ENCODE data around the gene MOB3B.
"Not testable (repeated sequence)": the region's sequence is repeated elsewhere in the genome, so short reads cannot be mapped to it uniquely, and the experiment has no call there.

The MOB3B gene

DNA sequence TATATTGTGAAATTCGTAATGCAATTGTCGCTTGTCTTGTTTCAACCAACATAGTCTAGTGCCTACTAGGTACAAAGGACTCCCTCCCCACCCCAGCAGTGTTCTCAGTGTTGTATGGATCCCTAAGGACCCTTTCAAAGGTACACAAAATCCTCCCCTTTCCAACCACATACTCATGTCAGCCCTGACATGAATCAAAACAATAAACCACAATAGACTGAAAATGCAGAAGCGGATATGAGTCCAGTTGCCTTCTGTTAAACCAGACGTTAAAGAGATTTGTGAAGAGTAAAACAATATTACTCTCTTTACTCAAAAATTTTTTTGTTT is 87.9 kb downstream of the MOB3B start:
- DNase-seq, result no peak

DNA sequence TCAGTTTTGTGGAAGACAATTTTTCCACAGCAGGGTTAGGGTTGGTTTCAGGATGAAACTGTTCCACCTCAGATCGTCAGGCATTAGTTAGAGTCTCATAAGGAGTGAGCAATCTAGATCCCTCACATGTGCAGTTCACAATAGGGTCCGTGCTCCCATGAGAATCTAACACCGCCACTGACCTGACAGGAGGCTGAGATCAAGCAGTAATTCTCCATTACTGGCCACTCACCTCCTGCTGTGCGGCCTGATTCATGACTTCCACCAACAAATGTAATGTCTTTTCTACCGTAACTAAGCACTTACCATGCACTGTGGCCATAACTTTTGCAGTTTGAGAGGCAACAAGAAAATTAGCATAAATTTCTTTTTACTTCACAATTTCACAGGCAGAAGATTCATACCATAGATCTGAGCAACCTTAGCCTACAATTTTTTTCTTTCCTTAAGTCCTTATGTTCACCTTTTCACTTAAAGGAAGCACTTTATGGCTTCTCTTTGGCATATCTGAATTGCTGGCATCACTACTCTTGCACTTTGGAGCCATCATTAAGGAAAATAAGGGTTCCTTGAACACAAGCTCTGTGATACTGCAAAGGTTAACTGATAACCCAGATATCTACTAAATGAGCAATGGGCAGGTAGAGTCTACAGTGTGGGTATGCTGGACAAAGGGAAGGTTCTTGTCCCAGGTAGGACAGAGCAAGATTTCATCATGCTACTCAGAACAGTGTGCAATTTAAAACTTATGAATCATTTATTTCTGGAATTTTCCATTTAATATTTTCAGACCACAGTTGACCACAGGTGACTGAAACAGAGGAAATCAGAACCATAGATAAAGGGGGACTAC is 88.5 kb downstream of the MOB3B start:
- no peak for DNase-seq

DNA sequence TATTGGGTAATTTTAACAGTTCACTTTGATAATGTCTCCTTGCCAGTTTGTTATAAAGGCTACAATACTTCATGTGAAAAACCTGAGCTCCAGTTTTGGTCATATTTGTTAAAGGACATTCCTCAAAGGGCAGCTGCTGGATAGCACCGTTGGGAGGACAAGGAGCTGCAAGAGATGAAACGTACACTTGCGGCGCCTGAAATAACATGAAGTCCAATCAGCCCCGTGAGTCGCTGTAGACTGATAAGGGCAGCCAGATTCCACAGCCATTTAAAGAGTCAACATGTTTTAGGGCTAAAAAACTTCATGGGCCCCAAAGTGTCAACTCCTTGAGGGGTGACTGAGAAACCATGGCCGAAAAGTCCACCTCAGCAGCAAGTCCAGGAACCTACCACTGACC is 91.1 kb downstream of the MOB3B start:
- DNase-seq, result no peak

DNA sequence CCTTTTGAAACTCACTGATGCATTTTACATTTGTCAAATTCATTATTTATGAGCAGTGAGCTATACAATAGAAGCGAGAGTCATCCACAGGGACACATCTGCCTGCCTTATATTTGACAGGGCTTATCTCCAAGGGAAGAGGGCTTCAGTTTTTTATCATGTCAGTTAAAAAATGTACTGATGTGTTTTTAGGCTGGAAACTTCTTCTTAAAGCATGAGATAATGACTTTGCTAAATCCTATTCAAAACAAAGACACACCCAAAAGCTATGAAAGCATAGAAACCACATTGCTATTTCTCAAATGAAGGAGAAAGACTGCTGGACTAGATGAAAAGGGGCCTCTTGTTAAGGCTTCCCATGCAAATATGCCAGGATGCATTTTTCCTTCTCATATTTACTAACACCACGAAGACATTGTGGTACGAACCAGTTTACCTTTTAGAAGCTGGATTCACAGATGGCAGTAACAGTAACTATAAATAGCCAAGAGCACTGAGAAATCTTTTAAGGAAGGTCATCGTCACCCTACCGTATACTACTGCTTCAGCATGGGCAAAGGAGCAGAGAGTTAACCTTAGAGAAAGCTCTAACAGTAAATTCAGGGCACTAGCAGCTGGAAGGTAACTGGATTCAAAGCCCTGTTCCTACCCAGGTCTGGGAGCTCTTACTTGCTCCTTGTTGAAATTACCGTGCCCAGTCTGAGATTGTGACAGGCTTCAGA is 91.8 kb downstream of the MOB3B start:
- DNase-seq, result no peak

DNA sequence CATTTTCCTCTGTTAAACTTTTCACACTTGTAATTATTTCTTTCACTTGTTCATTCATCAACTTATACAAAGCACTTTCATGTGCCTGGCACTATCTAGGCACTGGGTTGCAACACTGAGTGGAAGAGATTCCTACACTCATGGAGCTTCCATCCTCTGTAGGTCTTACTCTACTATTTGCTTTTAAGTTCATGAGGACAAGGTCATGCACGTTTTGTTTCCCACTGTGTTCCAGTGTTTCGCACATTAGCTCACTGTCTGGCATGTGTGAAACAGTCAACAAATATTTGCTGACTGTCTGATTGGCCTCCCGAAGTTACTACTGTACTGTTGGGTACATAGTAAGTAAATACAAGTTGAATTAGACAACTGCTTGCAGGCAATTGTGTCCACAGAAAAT is 93.4 kb downstream of the MOB3B start:
- no peak for DNase-seq

DNA sequence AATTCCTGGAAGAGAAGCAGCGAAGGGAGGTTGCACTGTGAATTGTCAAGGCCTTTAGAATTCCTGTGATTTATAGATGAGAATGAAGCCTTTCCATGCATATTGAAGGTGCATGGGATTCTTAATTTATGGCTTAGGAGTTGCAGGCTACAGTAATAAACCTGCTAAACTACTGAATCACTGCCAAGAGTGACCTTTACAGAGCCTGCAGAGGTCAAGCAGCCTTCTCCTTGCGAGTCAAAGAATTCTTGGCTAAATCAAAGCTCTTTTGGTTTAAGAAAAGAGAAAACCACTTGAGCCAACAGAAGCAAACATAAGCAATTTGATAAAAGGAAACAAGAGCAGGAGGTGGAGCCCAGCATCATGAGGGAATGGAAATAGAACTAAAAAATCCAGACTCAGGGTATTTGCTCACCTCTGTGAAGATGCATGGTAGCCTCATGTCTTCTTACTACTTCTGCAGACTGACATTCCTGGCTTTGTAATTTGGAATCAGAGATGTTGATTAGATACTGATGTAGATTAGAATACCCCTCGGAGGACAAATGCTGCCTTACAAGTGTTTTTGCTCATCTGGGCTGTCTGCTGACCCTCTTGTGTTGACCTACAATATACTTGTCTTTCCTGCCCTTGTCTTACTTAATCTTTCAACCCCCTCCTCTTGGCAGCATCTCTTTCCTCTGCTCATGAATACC is 95.8 kb downstream of the MOB3B start:
- no peak for DNase-seq

DNA sequence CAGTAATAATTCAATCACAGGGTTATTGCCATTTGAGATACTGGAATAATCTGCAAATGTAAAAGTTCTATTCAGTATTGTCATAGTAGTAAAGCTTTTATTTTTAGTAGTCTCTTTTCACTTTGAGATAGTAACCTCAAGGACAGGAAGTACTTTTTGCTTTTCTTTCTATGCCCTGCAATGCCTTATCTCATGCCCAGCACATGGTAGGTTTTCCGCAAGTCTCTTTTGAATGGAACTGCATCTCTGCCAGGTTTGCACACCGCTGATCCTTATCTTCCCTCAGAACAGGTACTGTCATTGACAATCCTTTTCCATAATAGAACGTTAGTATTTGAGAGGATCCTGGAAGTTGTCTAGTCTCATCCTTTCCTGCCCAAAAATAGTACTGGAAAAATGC is 97.3 kb downstream of the MOB3B start:
- DNase-seq, result no peak

DNA sequence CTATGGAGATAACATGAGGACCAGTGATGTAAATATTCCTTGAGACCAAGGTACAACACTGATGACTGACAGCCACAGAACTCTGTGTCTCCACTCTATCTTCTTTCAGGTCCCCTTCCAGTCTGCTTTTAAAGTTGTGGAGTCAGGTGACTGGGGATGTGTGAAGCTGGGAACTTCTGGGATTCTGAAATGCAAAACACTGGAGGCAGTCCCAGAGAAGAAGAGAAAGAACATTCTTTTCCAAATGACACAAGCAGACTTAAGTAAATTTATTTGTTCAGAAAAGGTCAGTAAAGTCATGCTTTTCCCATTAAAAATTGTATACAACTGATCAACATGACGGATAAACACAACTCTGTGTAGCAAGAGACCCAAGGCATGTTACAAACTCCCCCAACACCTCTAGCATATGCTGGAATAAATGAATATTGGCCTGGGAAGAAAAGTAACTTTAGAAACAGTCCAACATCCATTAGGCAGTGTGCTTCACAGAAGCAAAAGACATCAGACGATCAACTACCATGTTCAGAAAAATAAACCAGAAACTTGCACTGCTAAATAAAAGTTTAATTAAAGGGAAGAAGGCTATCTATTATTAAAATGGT is 98.0 kb downstream of the MOB3B start:
- no peak for DNase-seq

DNA sequence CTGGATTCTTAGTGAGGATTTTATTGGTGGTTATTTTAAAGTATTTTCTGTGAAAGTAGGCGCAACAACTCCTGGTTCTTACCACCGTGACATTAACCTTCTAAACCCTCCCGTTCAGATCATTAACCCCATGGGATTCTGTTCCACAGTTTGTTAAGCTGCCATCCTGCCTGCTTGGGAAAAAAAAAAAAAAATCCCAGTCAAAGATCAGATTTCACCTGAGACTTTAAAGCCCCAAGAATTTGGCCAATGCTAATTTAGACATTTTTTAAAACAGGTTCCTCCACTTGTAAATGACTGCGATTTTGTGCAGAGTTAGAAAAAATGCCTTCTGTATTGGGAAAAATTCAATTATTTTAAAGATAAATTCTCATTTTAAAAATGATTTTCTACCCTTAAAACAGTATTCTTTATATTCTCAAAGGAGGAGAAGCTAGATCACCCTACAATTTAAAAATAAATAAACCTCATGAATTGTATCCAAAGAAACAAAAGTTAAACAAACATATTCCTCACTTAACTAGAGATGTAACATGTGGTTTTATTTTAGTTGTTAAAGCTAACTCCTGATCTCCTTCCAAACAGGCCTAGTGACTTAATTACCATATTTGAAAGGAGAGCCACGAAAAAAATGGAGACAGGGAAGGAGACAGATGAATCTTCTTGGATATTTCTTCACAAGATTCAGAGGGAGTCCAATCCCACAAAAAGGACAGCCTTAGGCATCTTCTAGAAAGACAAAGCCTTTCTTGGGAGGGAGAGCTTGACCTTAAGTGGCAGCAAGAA is 98.7 kb downstream of the MOB3B start:
- DNase-seq, result no peak

DNA sequence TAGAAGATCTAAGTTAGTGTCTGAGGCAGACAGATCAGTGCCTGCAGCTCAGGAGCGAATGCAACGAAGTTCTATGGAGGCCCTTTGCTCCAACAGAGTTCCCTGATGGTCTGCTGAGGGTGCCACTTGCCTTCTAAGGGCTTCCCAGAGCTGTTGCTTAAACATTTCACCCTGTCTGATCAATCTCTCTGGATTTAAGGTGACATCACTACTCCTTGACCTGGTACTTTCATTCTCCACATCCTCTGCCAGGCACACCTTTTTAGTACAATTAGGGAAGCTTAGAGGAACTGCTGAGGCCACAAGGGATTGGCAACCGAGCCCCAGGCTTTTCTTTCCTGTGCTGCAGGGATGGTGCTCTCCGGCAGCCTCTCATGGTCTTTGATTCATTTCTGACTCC is 99.7 kb downstream of the MOB3B start:
- no peak for DNase-seq

DNA sequence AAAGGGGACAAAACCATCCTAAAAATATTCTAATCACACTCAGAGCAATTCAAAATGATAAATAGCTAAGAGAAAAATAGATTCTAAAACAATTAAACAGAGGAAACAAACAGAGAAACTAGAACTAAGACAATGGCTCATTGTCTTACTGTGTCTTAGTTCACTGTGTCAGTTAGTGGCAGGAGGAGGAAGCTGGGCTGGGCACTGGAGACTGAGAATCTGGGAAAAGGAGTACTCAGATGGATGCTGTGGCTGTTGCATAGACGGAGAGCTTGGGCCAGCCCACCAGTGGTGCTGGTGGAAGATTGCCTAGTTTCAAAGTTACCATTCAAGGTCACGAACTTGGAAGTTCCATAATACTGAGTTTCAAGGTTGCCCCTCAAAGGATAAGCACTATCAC is 100.2 kb downstream of the MOB3B start:
- DNase-seq, result no peak

DNA sequence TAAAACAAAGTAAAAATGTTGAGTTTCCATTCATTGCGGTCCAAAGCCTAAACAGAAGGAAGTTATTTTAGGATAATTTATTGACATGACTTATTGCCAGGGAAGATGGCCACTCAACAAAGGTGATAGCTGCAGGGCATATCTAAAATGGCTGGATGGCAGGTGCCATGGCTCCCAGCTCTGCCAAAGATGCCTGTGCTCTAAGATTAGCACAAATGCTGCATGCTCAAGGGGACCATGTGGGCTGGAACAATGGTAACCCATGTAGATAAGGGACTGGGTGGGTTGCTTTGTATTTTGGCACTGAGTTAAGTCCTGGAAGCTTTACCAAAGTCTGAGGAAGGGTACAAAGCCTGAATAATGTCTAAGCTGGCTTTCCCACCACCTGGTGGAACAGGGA is 101.1 kb downstream of the MOB3B start:
- DNase-seq, result no peak

DNA sequence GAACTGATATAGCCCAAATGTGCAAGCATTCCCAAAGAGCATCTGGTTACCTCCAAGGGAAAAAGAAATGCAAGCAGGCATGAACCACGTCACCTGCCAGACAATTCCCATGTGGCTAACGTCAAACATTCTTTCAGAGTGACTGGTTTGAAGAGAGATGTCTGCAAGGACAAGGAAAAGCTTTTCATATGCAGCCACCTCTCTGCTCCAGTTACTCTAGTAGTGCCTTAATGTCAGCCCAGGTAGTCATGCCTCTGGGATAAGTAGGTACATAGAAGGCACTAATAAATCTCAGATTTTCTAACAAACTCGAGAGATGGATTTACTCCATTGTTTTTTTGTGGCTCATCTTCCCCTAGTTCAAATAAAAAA is 102.4 kb downstream of the MOB3B start:
- no peak for DNase-seq

DNA sequence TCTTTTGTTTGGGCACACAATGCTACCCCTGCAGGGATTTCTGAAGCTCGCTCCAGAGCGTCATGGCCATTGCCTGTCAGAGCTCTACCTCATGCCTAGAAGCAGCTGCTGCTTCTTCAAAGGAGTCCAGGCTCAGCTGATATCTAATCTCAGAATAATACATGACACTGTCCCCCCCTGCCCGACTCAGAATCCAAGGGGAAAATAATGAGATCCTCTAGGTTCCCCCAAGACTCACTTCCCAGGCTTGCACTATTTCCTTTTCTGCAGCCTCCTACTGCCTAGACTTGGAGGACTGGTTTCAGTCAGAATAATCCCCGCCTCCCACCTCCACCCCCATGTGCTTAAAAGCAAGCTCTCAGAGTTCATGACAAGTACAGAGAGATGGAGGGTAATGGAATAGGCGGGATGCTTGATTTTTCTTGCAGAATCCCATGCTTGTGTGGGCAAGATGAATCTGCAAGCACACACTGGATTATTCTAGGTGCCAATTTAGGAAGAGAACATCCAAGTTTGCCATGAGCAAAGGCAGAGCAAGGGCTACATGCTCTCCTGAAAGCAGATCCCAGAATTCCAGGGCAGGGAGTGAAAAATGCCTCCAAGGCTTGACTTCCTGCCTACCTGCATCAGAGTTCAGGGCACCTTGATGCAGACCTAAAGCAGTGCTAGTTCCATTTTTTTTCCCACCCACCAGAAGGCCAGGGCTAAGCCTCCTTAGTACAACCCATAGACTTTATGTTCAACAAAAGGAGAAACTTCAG is 102.9 kb downstream of the MOB3B start:
- no peak for DNase-seq

DNA sequence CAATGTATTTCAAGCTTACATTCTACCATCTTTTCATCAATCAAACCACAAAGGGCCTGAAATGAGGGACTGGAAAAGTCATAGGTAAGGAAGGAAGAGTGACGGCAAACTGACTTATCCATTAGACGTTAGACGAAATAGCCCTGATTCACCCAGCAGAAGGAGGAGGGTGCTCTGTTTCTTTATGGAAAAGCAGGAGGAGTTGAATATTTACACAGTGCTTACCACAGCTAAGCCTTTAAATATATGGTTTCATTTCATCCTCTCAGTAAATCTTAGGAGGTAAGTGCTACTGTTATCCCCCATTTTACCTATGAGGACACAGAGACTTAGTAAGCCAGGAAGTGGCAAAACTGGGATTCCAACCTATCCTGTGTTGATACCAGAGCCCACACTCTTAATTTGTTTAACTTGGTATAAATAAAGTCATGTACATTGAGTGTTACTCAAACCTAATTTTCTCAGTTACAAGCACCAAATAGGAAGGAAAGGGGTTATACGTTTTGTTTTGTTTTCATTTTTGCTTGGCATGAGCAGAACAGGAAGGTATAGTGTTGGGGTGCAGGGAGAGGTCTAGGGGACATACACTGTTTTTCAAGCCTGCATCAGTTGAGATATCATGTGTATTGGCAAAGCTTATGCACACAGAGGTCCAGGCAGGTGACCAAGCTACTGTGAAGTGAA is 103.6 kb downstream of the MOB3B start:
- DNase-seq, result no peak

DNA sequence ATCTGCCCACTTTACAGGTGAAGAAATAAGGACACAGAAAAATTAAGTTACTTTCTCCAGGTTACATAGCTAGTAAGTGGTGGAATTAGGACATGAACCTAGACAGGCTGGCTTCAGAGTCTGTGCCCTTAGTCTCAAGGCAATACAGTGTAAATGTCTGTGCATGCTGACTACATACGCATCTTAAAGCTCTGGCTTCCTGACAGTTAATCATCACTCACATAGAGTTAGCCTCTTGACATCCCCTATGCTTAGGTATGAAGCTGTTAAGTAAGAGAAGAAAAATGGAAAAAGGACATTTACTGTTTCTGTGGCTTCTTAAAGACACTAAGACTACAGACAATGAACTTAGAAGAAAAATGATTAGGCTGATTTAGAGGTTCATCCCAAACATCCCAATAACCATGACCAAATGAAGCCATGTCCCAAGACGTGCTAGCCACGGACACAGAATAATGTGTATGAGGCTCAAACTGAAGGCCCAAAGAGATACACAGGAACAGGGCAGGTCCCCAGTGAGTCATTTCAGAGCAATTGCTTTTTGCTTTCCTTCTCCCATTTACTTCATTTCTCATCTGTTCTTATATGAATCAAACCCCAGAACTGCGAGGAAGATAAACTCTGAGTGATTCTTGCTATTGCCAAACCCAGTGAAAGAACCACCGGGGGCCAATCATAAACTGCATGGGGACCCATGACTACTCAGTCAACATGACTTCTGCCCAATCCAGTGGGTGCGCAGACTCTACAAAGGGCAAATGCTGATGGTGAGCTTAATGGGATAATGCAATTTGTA is 105.5 kb downstream of the MOB3B start:
- no peak for DNase-seq

DNA sequence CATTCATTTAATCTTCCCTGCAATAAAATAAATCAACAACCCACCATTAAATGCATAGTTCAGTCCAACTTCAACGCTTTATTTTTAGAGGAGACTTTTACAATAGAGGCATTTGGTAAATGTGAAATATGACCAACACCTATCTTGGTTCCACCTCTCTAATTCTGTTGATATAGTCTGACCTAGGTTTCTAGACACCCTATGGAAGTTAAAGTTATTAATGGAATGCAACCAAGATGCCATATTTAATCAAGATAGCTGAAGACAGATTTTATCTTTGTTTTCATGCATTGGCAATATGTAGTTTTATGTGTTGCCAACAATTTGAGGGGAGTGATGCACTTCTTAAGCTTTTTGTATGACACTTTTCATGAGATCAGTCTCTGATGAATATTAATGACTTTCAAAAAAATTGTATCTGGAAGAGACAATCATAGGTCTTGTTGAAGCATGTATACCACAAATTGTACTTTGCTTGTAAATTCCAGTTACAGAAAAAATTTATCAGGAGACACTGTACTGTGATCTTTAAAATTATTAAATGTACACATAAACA is 107.3 kb downstream of the MOB3B start:
- no peak for DNase-seq

DNA sequence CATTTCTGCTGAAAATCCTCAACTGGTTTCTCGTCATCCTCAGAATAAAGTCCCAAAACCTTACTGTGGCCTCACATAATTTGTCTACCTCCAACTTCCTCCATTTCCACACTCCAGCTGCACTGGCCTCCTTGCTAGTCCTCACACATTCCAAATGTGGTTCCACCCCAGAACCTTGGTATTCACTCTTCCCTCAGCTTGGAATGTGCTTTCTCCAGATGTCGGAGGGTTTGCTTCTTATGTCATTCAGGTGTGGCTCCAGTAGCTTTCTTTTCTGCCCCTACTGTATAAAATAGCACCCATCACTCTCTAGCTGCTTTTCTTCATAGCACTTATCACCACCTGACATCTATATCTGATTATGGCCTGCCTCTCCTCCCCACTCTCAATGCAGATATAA is 108.0 kb downstream of the MOB3B start:
- DNase-seq, result no peak

DNA sequence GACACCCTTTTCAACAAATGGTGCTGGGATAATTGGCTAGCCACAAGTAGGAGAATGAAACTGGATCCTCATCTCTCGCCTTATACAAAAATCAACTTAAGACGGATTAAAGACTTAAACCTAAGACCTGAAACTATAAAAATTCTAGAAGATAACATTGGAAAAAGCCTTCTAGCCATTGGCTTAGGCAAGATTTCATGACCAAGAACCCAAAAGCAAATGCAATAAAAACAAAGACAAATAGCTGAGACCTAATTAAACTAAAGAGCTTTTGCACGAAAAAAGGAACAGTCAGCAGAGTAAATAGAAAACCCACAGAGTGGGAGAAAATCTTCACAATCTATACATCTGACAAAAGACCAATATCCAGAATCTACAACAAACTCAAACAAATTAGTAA is 110.1 kb downstream of the MOB3B start:
- DNase-seq, result not testable (repeated sequence)

DNA sequence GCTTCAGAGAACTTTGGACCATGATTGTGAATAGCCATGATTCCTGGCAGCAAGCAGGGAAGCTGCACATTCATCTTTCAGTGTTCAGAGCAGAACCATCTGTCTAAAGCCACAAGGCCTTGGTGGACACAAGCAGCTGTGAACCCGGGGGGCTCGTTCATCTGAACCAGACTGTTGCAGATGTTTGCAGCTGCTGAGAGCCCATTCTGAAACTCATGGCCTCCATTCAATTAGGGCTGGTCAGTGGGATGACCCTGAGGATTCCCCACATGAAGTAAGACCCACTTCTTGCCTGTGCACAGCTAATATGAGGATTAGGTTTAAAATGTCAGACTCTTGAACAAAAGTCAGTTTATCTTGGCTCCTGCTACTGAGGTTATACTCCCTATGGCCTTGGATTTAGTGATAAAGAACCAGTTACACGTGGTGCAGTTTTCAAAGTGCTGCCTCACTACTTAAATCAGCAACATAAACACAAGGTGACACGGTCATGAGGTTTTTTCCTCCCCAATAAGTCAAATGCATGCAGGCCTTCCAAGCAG is 115.3 kb downstream of the MOB3B start:
- DNase-seq, result no peak

Measured in CD4-positive, alpha-beta T cell treated with Interleukin-21 for 1 hour (primary cell).